H9 (cell line): ENCODE measurements around the gene ITGB2. TPM values are rescaled to one million over a fixed set of nuclear protein-coding genes. Genes with fewer than 3 reads are reported as not detected.

Experiments used
- DNase-seq: peaks from one replicate; pipeline ENCODE4 v3.0.0-alpha.2; 2017
- H2AFZ ChIP-seq: one replicate; pipeline ENCODE4 v1.6.1; 2013; ENCODE audit warnings: mild to moderate bottlenecking, low read length, control low read depth, moderate library complexity
- H2AK5ac ChIP-seq: 2 replicates; pipeline ENCODE4 v1.6.1; 2013; ENCODE audit warnings: low read length, control low read depth, mixed read lengths; ENCODE audit not compliant: insufficient read length
- H2BK120ac ChIP-seq: one replicate; pipeline ENCODE4 v1.6.1; 2013; ENCODE audit warnings: low read depth, mild to moderate bottlenecking, low read length, control low read depth, inconsistent platforms; ENCODE audit not compliant: poor library complexity, severe bottlenecking
- H2BK12ac ChIP-seq: 2 replicates; pipeline ENCODE4 v1.6.1; 2013; ENCODE audit warnings: low read length, control low read depth, mixed read lengths, low read depth; ENCODE audit not compliant: insufficient read length
- H2BK15ac ChIP-seq: 2 replicates; pipeline ENCODE4 v1.6.1; 2013; ENCODE audit warnings: low read depth, low read length, control low read depth
- H2BK20ac ChIP-seq: one replicate; pipeline ENCODE4 v1.6.1; 2013; ENCODE audit warnings: low read depth, mild to moderate bottlenecking, low read length, control low read depth, inconsistent platforms; ENCODE audit not compliant: poor library complexity, severe bottlenecking
- H2BK5ac ChIP-seq: 2 replicates; pipeline ENCODE4 v1.6.1; 2013; ENCODE audit warnings: low read length, control low read depth, mixed read lengths; ENCODE audit not compliant: insufficient read length
- H3K14ac ChIP-seq: 2 replicates; pipeline ENCODE4 v1.6.1; 2013; ENCODE audit warnings: low read length, control low read depth; ENCODE audit not compliant: insufficient read depth
- H3K18ac ChIP-seq: 2 replicates; pipeline ENCODE4 v1.6.1; 2013; ENCODE audit warnings: low read depth, mild to moderate bottlenecking, mixed read lengths, low read length, control low read depth; ENCODE audit not compliant: insufficient read length
- H3K23ac ChIP-seq: 2 replicates; pipeline ENCODE4 v1.6.1; 2013; ENCODE audit warnings: low read length, control low read depth, mixed read lengths, low read depth; ENCODE audit not compliant: insufficient read length
- H3K23me2 ChIP-seq: 2 replicates; pipeline ENCODE4 v1.6.1; 2013; ENCODE audit warnings: low read depth, mild to moderate bottlenecking, mixed read lengths, low read length, control low read depth; ENCODE audit not compliant: insufficient read length, poor library complexity, severe bottlenecking
- H3K27ac ChIP-seq: 2 replicates; pipeline ENCODE4 v1.5.1; 2013; ENCODE audit warnings: low read length, control low read depth, mixed read lengths, low read depth; ENCODE audit not compliant: insufficient read length
- H3K27me3 ChIP-seq: 2 replicates; pipeline ENCODE4 v1.6.1; 2013; ENCODE audit warnings: low read length, control low read depth, inconsistent platforms; ENCODE audit not compliant: insufficient read depth
- H3K4ac ChIP-seq: 2 replicates; pipeline ENCODE4 v1.6.1; 2013; ENCODE audit warnings: low read depth, mild to moderate bottlenecking, control low read depth, inconsistent platforms, low read length, moderate library complexity
- H3K4me1 ChIP-seq: 2 replicates; pipeline ENCODE4 v1.6.1; 2013; ENCODE audit warnings: low read length, control low read depth, inconsistent platforms; ENCODE audit not compliant: insufficient read depth
- H3K4me2 ChIP-seq: 2 replicates; pipeline ENCODE4 v1.6.1; 2013; ENCODE audit warnings: low read length, control low read depth, mixed read lengths; ENCODE audit not compliant: insufficient read length, insufficient read depth
- H3K56ac ChIP-seq: 2 replicates; pipeline ENCODE4 v1.6.1; 2013; ENCODE audit warnings: low read depth, mild to moderate bottlenecking, mixed read lengths, low read length, control low read depth; ENCODE audit not compliant: insufficient read length
- H3K79me1 ChIP-seq: 2 replicates; pipeline ENCODE4 v1.6.1; 2013; ENCODE audit warnings: low read depth, mild to moderate bottlenecking, moderate library complexity, low read length, control low read depth, inconsistent platforms; ENCODE audit not compliant: insufficient read depth, poor library complexity, severe bottlenecking
- H3K79me2 ChIP-seq: 2 replicates; pipeline ENCODE4 v1.6.1; 2013; ENCODE audit warnings: low read length, control low read depth, inconsistent platforms; ENCODE audit not compliant: insufficient read depth
- H3K9ac ChIP-seq: 2 replicates; pipeline ENCODE4 v1.6.1; 2013; ENCODE audit warnings: low read length, control low read depth, mixed read lengths; ENCODE audit not compliant: insufficient read length; ENCODE audit errors: extremely low read depth
- H3K9me3 ChIP-seq: one replicate; pipeline ENCODE4 v1.6.1; 2013; ENCODE audit warnings: low read depth, low read length, inconsistent platforms; ENCODE audit not compliant: control insufficient read depth
- H3T11ph ChIP-seq: one replicate; pipeline ENCODE4 v1.6.1; 2013; ENCODE audit warnings: mild to moderate bottlenecking, low read length, control low read depth, inconsistent platforms
- H4K20me1 ChIP-seq: one replicate; pipeline ENCODE4 v1.6.1; 2013; ENCODE audit not compliant: control insufficient read depth, insufficient read length, insufficient read depth
- H4K5ac ChIP-seq: 2 replicates; pipeline ENCODE4 v1.6.1; 2013; ENCODE audit warnings: low read depth, mild to moderate bottlenecking, mixed read lengths, low read length, control low read depth; ENCODE audit not compliant: insufficient read length
- H4K8ac ChIP-seq: replicated peaks from 2 replicates; pipeline ENCODE4 v1.6.1; 2013; ENCODE audit warnings: low read length, control low read depth, mixed read lengths, low read depth; ENCODE audit not compliant: insufficient read length
- H4K91ac ChIP-seq: 2 replicates; pipeline ENCODE4 v1.6.1; 2013; ENCODE audit warnings: low read depth, mild to moderate bottlenecking, moderate library complexity, mixed read lengths, low read length, control low read depth; ENCODE audit not compliant: insufficient read length
- H3K27ac Mint-ChIP-seq, 3 experiments: 2 replicates in 2 of 3; 3 replicates in 1 of 3; pipeline ENCODE4 v1.8.0; 2020 to 2021; ENCODE audit warnings: mixed read lengths in 3 of 3, mild to moderate bottlenecking in 1 of 3, moderate library complexity in 1 of 3
- H3K27me3 Mint-ChIP-seq: 2 replicates; pipeline ENCODE4 v1.8.0; 2021; ENCODE audit warnings: low read depth, mild to moderate bottlenecking, moderate library complexity, mixed read lengths
- H3K36me3 Mint-ChIP-seq, 3 experiments: 2 replicates in 2 of 3; 3 replicates in 1 of 3; pipeline ENCODE4 v1.8.0; 2020 to 2021; ENCODE audit warnings: low read depth in 3 of 3, mixed read lengths in 3 of 3; ENCODE audit not compliant: insufficient read depth in 1 of 3
- H3K4me1 Mint-ChIP-seq, 2 experiments: 2 replicates each; pipeline ENCODE4 v1.8.0; 2020; ENCODE audit warnings: mixed read lengths in 2 of 2
- H3K4me3 Mint-ChIP-seq, 2 experiments: 2 replicates in 1 of 2; 3 replicates in 1 of 2; pipeline ENCODE4 v1.8.0; 2020 to 2021; ENCODE audit warnings: mild to moderate bottlenecking in 2 of 2, mixed read lengths in 2 of 2, moderate library complexity in 1 of 2
- H3K9me3 Mint-ChIP-seq, 2 experiments: 2 replicates in 1 of 2; 3 replicates in 1 of 2; pipeline ENCODE4 v1.8.0; 2020; ENCODE audit warnings: mild to moderate bottlenecking in 2 of 2, mixed read lengths in 2 of 2, moderate library complexity in 1 of 2
- WGBS: extraction: QIAGEN DNeasy Blood & Tissue Kit; methylation state at CpG from one replicate; pipeline ENCODE4 v1.1.7; 2013; ENCODE audit warnings: missing lambda C conversion rate, low lambda C conversion rate, mixed read lengths; ENCODE audit not compliant: insufficient read length; ENCODE audit errors: extremely low coverage; 5-methylcytosine and 5-hydroxymethylcytosine counted together
- total RNA-seq: library from RNA; stranded (reverse); gene quantifications from 2 replicates; pipeline ENCODE4 v1.2.1, GENCODE V29; 2021
- TF ChIP-seq, protein P1 (sequence below): fragments of 200-600 bp; sonication (generic); conservative IDR thresholded peaks from 3 replicates; pipeline ENCODE4 v1.8.0; 2021; ENCODE audit warnings: antibody characterized with exemption, mild to moderate bottlenecking

The ITGB2 gene
- total RNA-seq, 1 experiment from 2014 or later = 1.1 TPM

DNA sequence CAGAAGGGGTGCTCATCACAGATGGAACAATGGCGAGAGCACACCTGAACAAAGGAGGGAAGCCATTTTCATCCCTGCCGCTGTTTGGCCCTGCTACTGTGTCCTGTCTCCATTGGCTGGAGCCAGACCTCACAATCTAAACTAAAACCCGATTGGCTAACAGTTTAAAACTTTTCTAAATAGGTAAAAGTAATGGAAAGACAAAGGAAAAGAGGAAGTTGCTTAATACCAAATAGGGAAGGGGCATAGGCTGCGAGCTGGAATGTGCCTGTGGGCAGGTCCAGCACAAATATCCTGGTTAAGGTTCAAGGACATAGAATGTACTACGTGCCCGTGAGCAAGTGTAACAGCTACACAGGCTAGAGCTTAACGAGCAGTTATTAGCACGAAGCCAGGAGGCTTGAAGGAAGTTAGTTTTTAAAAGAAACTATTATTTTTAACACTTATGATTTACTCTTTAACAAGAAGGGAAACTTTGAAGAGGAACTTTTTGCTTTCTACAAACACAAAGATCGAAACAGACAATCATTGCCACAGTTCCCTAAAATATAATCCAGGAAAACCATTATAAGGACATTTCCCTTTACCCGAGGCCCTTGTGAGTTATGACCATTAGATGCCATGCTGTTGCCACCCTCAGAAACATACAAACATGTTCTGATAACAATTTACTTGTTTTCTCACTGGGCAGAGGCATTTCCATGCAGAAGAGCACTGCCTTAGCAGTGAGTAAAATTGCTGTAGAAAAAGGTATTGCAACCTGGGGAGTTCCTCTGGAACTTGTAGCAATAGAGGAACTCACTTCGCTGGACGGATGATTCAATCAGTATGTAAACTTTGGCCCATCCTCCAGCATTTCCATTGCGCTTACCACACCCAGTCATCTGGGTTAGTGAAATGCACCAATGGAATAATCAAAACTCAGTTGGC is 42.4 kb downstream of the ITGB2 start:
- Mint-ChIP-seq H3K36me3 (peaks cover 0 to 3% (median 0%) of the 10 kb centered on the region in 3 experiments; a peak in 1 of 7 replicates), H3K4me3 (no peak overlapping the region), H3K27ac (no peak overlapping the region), H3K4me1 (peaks cover 2 to 3% of the 10 kb centered on the region in 2 experiments), H3K27me3 (peaks cover 41% of the 10 kb centered on the region), H3K9me3 (no peaks in the 10 kb centered on the region; a peak in 1 of 5 replicates)
- H4K8ac ChIP-seq = no peak overlapping the region
- no peak overlapping the region for H2BK120ac ChIP-seq
- H3K23ac ChIP-seq = no peak overlapping the region
- no peak overlapping the region for H3K18ac ChIP-seq
- H3K9me3 ChIP-seq = no peaks in the 10 kb centered on the region
- peaks cover 13% of the 10 kb centered on the region for H3K23me2 ChIP-seq
- no peaks in the 10 kb centered on the region for H4K20me1 ChIP-seq
- H2BK12ac ChIP-seq = no peak overlapping the region
- H2BK15ac ChIP-seq = no peak overlapping the region
- no peak overlapping the region for H3T11ph ChIP-seq
- TF ChIP-seq, protein P1, sequence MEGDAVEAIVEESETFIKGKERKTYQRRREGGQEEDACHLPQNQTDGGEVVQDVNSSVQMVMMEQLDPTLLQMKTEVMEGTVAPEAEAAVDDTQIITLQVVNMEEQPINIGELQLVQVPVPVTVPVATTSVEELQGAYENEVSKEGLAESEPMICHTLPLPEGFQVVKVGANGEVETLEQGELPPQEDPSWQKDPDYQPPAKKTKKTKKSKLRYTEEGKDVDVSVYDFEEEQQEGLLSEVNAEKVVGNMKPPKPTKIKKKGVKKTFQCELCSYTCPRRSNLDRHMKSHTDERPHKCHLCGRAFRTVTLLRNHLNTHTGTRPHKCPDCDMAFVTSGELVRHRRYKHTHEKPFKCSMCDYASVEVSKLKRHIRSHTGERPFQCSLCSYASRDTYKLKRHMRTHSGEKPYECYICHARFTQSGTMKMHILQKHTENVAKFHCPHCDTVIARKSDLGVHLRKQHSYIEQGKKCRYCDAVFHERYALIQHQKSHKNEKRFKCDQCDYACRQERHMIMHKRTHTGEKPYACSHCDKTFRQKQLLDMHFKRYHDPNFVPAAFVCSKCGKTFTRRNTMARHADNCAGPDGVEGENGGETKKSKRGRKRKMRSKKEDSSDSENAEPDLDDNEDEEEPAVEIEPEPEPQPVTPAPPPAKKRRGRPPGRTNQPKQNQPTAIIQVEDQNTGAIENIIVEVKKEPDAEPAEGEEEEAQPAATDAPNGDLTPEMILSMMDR = no peak
- H2BK5ac ChIP-seq = no peak overlapping the region
- H3K4me2 ChIP-seq = no peak overlapping the region
- no peaks in the 10 kb centered on the region for H3K4me1 ChIP-seq
- no peak for DNase-seq
- no peaks in the 10 kb centered on the region for H3K79me1 ChIP-seq
- no peak overlapping the region for H4K5ac ChIP-seq
- WGBS = no CpG with 5 or more reads among the region's 13 CpGs
- H4K91ac ChIP-seq = no peak overlapping the region
- no peak overlapping the region for H3K27ac ChIP-seq
- no peak overlapping the region for H2BK20ac ChIP-seq
- no peak overlapping the region for H3K14ac ChIP-seq
- no peaks in the 10 kb centered on the region for H3K79me2 ChIP-seq
- H3K27me3 ChIP-seq = no peaks in the 10 kb centered on the region; the same call in 1 of the 2 replicates
- H2AK5ac ChIP-seq = no peak overlapping the region
- no peak overlapping the region for H3K9ac ChIP-seq
- no peak overlapping the region for H3K4ac ChIP-seq
- H2AFZ ChIP-seq = no peak overlapping the region
- H3K56ac ChIP-seq = no peak overlapping the region
